ENCODE results near the gene CCDC91.

GRCh38 chr12:28425526-28425925 lies 235.3 kb downstream of the CCDC91 start:
- TF ChIP-seq CTCF (IDR thresholded peaks at IDR 0.05) (no peak), POLR2AphosphoS5 (IDR thresholded peaks at IDR 0.05; ENCODE audit: insufficient read depth in 1 of 2, low read depth in 1 of 2) (no peak)

Measured in vagina (tissue), 2 donors.